Right ventricle myocardium superior (tissue), 1 donor: ENCODE results near the gene SLC6A3. TPM values are rescaled to one million over a fixed set of nuclear protein-coding genes. Genes with fewer than 3 reads are reported as not detected.
A peak's percentile ranks its signal among the peaks of the same experiment; 100 is the strongest.

Source experiments
- ATAC-seq: fragments of 200-7000 bp; cut with Tn5 transposase; one replicate; pipeline ENCODE4 v1.9.1; 2020; ENCODE audit warnings: mild to moderate bottlenecking; ENCODE audit not compliant: poor library complexity
- DNase-seq: peaks from one replicate; pipeline ENCODE4 v3.0.0-alpha.2; 2020
- intact Hi-C: fragments of 100-400 bp; cut with DNase I; formaldehyde crosslinking; loops from one replicate; pipeline ENCODE4 v1.11.2; 2022
- total RNA-seq: library from RNA; stranded (reverse); fragmentation: NEBNext Ultra II Directional; extraction: Animal tissue kit (Norgen Biotek cat#: 25700); gene quantifications from one replicate; pipeline ENCODE4 v1.2.1, GENCODE V29; 2021
- donor health status: DM: no; HTN: yes; CAD: no; lungs with severe emphysema.

SLC6A3 gene
- total RNA-seq, 1 donor from 2014 or later = not detected

DNA sequence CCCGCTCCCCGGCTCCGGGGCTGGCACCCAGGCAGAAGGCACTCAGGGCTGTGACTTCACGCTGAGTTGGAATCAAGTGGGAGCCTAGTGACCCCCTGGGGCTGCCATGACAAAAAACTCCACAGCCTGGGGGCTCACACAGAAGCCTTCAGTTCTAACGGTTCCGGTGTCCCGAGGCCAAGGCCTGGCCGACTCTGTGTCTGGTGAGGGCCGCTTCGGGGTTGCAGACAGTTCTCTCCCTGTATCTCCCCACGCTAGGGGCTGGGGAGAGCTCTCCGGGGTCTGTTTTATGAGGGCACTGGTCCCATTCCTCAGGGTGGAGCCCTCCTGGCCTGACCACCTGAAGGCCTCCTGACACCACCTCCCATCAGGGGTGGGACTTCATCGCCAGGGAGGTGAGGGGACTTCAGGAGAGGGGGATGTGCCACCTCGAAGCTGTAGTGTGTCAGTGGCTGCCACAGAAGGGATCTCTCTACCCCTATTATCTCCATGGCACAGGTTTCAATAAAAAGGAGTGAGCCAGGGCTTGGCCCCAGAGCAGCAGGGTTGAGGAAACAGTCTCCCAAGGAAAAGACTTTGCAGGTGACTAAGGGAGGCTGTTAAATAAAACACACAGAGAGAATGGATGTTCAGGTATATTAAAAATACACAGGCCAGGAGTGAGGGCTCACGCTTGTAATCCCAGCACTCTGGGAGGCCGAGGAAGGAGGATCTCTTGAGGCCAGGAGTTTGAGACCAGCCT, 1.5 kb upstream of the SLC6A3 start:
- no peak for ATAC-seq
- DNase-seq = peak; percentile 7
- intact Hi-C loops = no loop called here

DNA sequence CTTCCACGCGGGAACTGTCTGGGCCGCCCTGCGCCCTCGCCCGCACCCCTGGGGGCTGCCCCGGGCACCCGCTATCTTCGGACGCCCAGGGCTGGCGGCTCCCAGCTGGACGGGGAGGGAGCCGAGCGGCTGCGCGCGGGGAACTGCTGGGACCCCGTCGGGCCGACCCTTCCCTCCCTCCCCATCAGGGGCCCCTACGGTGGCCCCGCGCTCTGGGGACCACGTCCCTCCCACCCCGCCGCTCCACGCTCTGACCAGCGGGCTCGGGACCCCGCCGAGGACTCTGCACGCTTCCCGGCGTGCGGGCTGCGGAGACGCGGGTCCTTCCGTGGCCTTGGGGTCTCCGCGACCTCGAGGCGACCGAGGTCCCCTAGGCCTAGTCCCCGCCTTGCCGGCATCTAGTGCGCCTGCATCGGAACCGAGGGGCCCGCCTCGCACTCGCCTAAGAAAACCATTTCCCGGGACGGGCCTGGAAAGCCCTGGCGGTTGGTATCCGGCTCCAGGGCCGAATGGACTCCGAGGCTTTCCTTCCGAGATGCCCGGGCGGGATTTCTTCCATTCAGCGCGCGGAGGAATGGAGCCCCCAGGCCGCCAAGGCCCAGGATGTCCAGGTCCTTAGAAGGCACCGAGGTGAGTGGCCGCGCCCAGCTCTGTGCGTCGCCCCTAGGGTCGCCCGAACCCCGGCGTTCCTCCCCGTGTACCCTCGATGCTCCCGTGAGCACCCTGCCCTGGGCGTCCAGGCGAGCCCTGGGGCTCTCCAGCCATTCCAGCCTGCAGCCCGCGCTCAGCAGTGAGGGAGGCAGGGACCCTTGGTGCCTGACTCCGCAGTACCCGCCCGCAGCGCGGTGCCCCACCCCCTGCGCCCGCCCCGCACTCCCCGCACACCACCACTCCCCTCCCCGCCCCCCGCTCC, 705 bp upstream of the SLC6A3 start:
- DNase-seq (peak; percentile 34), ATAC-seq (no peak)
- intact Hi-C loops = no loop called here

DNA sequence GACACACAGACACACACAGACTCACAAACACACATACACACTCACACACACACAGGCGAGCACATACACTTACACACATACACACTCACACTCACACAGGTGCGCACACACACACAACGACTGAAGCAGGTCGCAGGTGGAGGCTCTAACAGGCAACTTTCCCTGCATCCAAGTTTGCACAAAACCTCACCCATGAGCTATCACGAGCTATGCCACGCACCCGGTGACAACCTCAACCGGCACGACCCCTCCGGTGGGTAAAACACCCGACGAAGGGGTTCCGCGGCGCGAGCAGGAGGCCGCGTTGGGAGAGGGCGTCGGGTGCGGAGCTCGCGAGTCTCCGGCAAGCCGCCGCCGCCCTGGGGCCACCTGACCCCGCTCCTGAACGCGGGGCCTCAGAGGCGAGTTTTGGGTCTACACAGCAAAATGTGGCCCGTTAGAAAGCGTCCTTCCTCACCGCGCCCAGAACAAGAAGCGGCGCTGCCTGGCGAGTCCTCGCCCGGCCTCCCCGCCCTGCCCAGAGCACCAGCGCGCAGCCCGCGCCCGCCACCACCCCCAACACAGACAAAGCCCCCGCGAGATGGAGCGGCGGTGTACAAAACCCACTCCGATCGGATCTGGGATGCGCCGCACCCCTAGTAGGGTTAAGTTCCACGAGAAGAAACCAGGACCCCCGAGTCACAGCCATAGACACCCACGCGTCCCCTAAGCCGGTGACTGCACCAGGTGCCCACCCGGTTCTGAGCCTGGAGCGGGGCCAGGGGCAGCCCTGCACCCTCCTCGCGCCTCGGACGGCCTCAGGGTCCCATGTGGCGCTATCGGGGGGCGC, 665 bp downstream of the SLC6A3 start:
- DNase-seq (peak; percentile 38), ATAC-seq (no peak)
- intact Hi-C loops = no loop called here

DNA sequence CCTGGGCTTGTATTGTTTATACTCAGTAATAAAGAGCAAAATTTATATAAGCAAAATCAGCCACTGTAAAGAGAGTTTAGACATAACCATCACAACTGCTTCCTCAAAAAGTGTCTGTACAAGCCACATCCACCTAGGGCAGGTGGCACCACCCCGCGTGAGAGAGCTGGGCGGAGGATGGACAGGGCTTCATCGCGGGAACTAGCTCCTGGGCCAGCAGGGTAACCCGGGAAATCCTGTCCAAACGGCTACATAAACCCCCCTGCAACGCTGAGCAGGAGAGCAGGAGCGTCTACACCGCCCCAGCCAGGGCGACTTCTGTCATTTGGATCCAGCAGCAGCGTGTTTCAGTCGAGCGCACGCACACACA, 1.3 kb downstream of the SLC6A3 start:
- ATAC-seq (no peak), DNase-seq (no peak)
- intact Hi-C loops = no loop called here

DNA sequence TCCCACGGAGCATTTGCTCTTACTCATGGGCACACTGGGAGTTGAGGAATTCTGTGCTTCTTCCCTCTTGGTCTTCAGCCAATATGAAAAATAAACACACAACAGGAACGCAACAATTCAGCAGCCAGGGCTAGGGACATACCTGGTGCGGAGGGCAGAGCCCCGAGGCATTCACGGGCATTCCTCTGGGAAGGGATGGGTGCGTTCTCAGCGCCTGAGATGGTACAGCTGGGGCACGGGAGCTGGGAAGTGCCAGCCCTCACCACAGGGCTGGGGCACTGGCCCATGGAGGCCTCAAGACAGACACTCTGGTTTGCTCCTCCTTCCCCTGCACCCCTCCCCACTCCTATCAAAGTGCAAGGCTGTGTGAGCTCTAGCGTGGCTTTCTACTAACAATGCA, 2.1 kb downstream of the SLC6A3 start:
- intact Hi-C loops = no loop called here
- no peak for ATAC-seq
- DNase-seq = no peak

DNA sequence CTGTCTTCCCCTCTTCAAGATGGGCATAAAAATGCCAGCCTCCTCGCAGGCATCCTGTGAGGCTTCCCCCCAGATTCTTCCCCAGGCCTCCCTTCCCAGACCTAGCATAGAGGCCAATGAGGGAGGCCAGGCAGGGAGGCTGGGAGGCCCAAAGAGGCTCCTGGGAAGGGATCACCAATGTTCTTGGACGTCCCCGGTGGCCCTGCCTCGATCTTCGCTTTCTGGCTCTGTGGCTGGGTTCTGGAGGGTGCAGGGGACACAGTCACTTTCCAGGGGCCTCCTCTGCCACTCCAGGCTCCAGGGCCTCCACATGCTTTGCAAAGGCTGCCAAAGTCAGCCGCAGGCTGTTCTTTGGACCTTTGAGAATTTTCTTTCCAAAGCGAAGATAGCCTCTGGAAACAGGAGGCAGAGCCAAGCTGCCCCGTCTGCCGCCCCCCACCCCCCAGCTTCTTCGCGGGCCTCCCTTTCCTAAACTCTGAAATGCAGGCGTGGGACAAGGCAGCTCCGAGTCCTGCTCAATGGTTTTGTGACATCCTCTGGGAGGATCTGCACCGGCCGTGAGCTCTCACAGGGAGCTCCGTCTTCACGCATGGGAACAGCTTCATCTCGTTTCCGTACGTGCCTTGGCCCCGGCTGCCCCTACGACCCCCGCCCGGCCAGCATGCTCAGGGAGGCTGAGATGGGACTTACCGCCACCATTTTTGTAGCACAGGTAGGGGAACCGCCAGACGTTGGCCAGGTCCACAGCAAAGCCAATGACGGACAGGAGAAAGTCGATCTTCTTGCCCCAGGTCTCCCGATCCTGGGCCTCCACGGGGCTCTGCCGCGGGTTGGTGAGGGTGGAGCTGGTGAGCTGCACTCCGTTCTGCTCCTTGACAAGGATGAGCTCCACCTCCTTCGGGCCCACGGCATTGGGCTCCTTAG, 2.8 kb downstream of the SLC6A3 start:
- DNase-seq = no peak
- no peak for ATAC-seq
- intact Hi-C loops = no loop called here

DNA sequence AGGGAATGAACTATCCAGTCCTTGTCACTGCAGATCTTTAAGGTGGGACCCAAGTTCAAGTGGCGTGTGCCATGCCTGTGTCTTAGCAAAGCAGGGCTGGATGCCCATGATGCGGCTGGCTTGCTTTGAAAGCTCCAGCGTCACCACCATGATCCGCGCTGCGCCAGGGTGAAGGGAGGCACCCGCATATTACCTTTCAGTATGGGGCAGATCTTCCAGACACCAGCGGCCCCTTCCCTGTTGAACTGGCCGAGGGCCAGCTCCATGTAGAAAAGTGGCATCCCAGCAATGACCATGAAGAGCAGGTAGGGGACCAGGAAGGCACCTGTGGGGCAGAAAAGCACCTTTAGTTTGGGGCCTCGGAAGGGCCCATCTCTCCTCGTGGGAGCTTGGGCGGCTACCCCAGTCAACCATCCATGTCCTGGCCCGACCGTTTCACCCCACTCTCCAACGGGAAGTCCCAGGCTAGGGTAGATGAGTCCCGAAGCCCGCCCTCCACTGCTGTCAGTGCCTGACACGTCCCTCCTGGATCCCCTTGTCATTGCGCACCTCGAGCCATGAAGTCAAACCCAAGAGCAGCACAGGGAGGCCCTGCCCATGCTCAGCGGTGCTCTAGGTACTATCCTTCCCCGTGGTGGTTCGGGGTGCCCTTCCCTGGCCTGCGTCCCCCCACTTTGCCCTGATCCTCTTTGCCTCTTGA, 3.9 kb downstream of the SLC6A3 start:
- ATAC-seq (no peak), DNase-seq (no peak)
- intact Hi-C loops = no loop called here

DNA sequence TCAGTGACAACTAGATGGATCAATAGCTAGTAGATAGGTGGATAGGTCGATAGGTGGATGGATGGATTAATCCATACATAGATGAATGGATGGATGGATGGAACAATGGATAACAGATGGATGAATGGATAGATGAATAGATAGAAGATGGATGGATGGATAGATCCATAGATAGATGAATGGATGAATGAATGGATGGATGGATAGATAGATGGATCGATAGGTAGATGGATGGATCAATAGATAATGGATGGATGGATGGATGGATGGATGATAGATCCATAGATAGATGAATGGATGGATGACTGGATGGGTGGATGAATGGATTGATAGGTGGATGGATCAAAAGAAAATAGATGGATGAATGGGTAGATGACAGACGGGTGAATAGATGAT, 5.1 kb downstream of the SLC6A3 start:
- DNase-seq (no peak), ATAC-seq (no peak)
- intact Hi-C loops = no loop called here

DNA sequence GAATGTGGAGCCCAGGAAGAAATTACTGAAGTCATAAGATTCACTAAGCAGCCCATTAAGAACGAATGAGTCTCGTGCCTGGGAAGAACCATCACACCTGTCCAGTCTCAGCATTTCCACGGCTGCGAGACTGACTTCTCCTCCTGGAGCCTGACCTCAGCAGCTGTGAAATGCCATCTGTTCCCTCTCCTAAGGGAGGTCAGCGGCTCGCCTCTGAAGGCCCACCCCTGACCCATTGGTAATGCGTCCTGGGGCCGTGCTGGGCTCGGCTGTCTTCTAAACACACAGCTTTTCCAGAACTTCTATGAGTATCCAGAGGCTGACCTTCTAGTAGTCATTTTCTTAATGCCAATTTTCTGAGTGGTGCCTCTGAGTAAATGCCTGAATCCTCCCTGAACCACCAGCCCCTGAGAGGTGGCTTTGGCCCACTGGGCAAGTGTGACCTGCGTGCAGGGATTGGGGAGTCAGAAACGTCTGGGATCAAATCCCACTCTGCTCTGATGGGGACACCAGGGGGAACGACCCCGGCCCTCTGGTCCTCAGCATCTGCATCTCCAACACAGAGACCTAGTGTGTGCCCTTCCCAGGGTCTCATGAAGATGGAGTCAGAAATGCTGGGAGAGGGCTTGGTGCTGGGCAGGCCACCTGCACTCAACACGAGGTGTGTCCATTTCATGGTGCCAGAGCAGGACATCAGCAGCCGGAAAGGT, 5.7 kb downstream of the SLC6A3 start:
- DNase-seq (no peak), ATAC-seq (no peak)
- intact Hi-C loops = no loop called here

DNA sequence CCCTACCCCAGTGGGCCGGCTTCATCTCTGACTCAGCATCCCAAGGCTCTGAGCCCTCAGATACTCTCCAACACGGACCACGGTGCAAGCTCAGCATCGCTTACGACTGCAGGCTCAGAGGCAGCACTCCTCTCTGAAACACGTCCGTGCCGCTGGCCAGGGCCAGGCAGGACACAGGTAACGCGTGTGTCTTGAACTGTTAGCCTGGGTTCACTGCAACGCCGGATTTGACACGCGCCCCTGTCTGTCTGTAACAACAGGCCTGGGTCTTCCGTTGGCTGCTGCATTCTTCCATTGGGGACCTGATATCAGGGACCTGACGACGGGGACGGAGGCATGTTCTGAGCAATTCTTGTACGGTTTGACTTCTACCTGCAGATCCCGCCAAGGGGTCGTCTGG, 6.4 kb downstream of the SLC6A3 start:
- ATAC-seq = no peak
- DNase-seq = no peak
- intact Hi-C loops = no loop called here

DNA sequence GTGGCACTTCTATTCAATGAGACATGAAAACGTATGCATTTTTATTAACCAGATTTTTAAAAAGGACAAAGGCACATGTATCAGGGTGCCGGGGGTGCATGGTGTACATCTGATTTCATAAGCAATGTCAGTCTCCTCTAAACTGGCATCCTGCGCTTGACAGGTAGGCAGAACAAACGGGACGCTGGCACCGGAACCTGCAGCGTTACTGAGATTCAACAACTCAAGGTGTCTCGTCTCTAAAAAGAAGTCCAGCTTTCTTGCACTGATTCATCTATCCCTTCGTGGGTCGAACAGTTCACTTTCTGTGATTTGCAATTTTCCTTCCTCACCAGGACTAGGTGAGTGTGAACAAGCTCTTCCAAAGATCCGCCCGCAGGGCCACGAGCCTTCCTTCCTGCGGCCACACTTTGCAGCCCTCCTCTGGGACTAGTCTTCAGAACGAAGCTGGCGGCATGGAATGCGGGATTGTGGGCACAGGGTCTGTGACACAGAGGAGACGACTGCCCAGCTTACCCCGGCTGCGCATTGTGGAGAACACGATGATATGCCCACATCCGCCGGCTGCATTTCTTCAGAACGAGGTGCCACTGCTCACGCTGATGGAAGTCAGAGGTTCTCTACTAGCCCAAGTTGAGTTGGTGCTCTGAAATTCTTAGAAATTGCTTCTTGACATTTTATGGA, 7.2 kb downstream of the SLC6A3 start:
- DNase-seq (no peak), ATAC-seq (no peak)
- intact Hi-C loops = no loop called here

DNA sequence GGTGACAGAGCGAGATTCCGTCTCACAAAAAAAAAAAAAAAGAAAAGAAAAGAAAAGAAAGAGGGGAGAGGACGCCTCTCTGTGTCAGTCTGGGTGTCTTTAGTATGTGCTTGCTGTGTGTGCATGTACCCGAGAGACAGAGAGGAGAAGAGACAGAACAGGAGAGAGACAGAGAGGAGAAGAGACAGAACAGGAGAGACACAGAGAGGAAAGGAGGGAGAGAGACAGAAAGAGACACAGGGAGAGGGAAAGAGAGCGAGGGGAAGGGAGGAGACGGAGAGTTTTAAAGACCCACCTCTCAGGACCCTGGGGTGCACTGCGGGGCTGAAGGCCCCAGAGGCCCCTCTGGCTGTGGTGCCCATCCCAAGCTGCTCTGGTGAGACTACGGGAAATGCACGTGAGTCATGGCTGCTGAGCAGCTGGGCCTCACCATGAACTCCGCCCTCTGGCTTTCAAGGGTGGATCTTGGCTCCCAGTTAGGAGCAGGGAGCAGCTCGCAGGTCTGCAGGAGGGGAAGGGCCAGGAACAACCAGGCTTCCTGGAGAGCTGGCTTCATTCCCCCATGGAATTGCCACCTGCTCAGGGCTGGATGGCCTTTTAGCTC, 7.9 kb downstream of the SLC6A3 start:
- ATAC-seq (no peak), DNase-seq (no peak)
- intact Hi-C loops = no loop called here

DNA sequence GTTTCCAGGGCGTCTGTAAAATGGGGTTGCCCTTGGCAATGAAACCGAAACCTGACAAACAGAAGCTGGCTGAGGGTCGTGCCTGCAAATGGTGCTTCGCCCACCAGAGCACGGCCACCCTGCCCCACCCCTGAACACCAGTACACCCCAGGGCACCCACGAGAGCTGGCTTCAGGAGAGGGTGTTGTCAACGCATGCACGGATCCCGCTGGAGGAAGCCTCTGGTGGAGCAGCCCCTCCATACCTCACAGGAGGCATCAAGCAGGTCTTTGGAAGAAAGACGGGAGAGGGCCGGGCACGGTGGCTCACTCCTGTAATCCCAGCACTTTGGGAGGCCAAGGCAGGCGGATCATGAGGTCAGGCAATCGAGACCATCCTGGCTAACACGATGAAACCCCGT, 8.6 kb downstream of the SLC6A3 start:
- DNase-seq = no peak
- intact Hi-C loops = no loop called here
- no peak for ATAC-seq

DNA sequence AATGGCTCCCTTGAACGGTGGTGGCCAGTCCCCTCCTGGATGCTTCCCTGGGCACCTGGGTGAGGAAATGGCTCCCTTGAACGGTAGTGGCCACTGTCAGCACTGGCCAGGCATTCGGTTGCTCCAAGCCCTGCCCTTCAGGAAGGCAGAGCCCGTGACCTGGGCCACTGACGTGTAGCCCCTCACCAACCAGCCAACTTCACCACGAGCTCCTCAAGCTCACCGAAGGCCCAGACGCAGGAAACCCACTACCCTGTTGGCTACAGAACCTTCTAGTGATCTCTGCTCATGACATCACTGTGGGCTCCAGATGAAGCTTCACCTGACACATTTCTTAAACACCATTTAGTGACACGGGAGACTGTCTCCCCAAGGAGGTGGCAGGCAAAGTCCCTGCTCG, 9.2 kb downstream of the SLC6A3 start:
- DNase-seq (no peak), ATAC-seq (no peak)
- intact Hi-C loops = no loop called here

DNA sequence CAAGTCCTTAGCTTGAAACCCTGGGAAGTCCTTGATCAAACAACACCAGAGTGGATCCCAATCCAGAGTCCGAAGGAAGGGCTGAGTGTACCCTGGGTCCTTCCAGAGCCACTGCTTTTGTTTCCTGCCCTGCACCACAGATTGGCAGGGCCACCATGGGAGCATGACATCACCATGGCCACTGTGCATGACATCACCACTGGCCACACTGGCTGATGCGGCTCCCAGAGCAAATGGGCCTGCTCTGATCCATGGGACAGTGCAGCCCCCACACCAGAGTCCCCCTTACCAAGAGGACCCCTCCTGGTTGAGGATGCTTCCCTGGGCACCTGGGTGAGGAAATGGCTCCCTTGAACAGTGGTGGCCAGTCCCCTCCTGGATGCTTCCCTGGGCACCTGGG, 9.9 kb downstream of the SLC6A3 start:
- no peak for DNase-seq
- ATAC-seq = no peak
- intact Hi-C loops = no loop called here

DNA sequence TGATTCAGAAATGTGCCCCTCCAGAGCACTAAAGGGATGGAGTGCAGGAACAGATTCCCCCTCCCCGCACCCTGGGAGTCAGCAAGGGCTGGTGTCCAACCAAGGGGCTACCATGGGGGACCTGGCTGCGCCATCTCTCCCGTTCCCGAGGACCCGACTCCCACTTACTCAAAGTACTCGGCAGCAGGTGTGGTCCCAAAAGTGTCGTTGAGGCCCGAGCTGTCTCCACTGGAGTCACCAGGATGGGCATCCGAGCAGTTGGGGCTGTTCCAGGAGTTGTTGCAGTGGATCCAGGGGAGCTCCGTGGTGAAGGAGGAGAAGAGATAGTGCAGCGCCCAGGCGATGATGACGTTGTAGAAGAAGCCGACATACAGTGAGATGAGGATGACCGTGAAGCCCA, 12.9 kb downstream of the SLC6A3 start:
- DNase-seq (no peak), ATAC-seq (no peak)
- intact Hi-C loops = no loop called here
